Central memory CD4-positive, alpha-beta T cell (primary cell): ENCODE data around the gene SHD.

ENCODE experiments used
- DNase-seq: peaks from one replicate; pipeline ENCODE4 v3.0.0; 2022

SHD gene

GRCh38 chr19:4301590-4302242 is 22.6 kb downstream of the SHD start:
- no peak for DNase-seq

- DNase-seq: no peak
Measured at GRCh38 chr19:4302243-4302640, 23.2 kb downstream of the SHD start, which contains the start of gene TMIGD2. TSS of gene TMIGD2 (minus strand) at chr19:4302389. CDS start at chr19:4302385, 4 bp downstream.

GRCh38 chr19:4303819-4304537 is 24.9 kb downstream of the SHD start:
- DNase-seq: no peak

GRCh38 chr19:4304538-4305256 is 25.6 kb downstream of the SHD start, which contains the start of gene FSD1:
TSS of gene FSD1 (plus strand) at chr19:4304598. CDS start at chr19:4304747, 149 bp downstream.
- DNase-seq: peak; percentile 35

GRCh38 chr19:4305257-4305612 is 26.2 kb downstream of the SHD start:
- DNase-seq: no peak

- DNase-seq: no peak
Measured at GRCh38 chr19:4305659-4306058, 26.6 kb downstream of the SHD start.

- DNase-seq: no peak
Measured at GRCh38 chr19:4310247-4311121, 31.4 kb downstream of the SHD start.

GRCh38 chr19:4313847-4314490 is 34.9 kb downstream of the SHD start:
- no peak for DNase-seq

GRCh38 chr19:4316956-4317355 is 37.9 kb downstream of the SHD start:
- DNase-seq: no peak

- DNase-seq: no peak
Measured at GRCh38 chr19:4318460-4318859, 39.4 kb downstream of the SHD start.

GRCh38 chr19:4319067-4319718 is 40.1 kb downstream of the SHD start:
- no peak for DNase-seq

- no peak for DNase-seq
Measured at GRCh38 chr19:4320419-4320818, 41.4 kb downstream of the SHD start.

GRCh38 chr19:4322942-4323665 is 44.0 kb downstream of the SHD start:
- DNase-seq: no peak

- no peak for DNase-seq
Measured at GRCh38 chr19:4323692-4324091, 44.6 kb downstream of the SHD start.

GRCh38 chr19:4324228-4324627 is 45.2 kb downstream of the SHD start:
- no peak for DNase-seq

- no peak for DNase-seq
Measured at GRCh38 chr19:4326215-4326836, 47.3 kb downstream of the SHD start.

GRCh38 chr19:4326837-4327251 is 47.8 kb downstream of the SHD start:
- no peak for DNase-seq

GRCh38 chr19:4327252-4327876 is 48.3 kb downstream of the SHD start:
- peak; percentile 47 for DNase-seq

GRCh38 chr19:4327877-4328242 is 48.8 kb downstream of the SHD start:
- DNase-seq: no peak
